Measurements from ENCODE around the gene ERAL1.

DNA sequence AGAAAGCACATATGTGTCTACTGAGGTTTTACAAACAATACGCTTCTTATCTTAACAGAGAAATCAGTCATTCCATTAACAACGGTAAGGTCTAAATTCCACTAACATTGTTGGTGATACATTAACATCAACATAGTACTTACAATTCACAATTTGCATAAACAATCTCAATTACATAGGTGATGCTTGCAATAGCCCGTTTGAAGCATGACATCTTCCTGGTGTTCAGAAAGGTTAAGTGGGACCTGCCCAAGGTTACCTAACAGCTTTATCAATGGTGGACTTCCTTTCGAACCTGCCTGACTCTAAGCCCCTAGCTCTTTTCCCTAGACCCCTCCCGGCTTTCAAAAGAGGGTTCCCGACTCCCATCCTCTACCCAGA lies 12.9 kb upstream of the ERAL1 start:
- TF ChIP-seq POLR2A (IDR thresholded peaks at IDR 0.05; ENCODE audit: low read depth, low read length) (no peak), TAF1 (IDR thresholded peaks at IDR 0.05; ENCODE audit: borderline replicate concordance, low read depth, low read length) (no peak), POLR2AphosphoS5 (IDR thresholded peaks at IDR 0.05; ENCODE audit: low read depth, low read length) (no peak)
